Body of pancreas (tissue), 4 donors: ENCODE measurements around the gene BMP8B. TPM values are rescaled to one million over a fixed set of nuclear protein-coding genes. Genes with fewer than 3 reads are reported as not detected.
"Not testable (repeated sequence)": the region's sequence is repeated elsewhere in the genome, so short reads cannot be mapped to it uniquely, and the experiment has no call there.

ENCODE experiments used
- ATAC-seq: fragments of 150-250 bp; one replicate; pipeline ENCODE4 v1.9.1; 2016
- DNase-seq, 4 donors: peaks; one replicate each; pipeline ENCODE4 v3.0.0-alpha.2; 2019
- H3K27ac ChIP-seq, 4 donors: fragments of 200-600 bp; sonication (generic); 1 replicate in 3 of 4; 2 replicates in 1 of 4; pipeline versions ENCODE4 v1.5.1 to v1.6.1; 2016 to 2019; ENCODE audit warnings: mild to moderate bottlenecking in 1 of 4, mixed read lengths in 1 of 4, moderate library complexity in 1 of 4
- H3K27me3 ChIP-seq, 2 donors: fragments of 200-600 bp; sonication (generic); one replicate each; pipeline ENCODE4 v1.6.0; 2016; ENCODE audit warnings: mild to moderate bottlenecking in 1 of 2
- H3K36me3 ChIP-seq, 2 donors: fragments of 200-600 bp; sonication (generic); replicated peaks in 1 of 2; 2 replicates each; pipeline ENCODE4 v1.5.1; 2016; ENCODE audit warnings: low read depth in 2 of 2; ENCODE audit not compliant: insufficient read depth in 1 of 2
- H3K4me1 ChIP-seq: fragments of 200-600 bp; sonication (generic); one replicate; pipeline ENCODE4 v1.6.0; 2016
- H3K4me3 ChIP-seq, 2 donors: fragments of 200-600 bp; sonication (generic); 1 replicate in 1 of 2; 2 replicates in 1 of 2; pipeline ENCODE4 v1.5.1; 2016 to 2019
- H3K9me3 ChIP-seq, 3 donors: fragments of 200-600 bp; sonication (generic); 1 replicate in 2 of 3; 2 replicates in 1 of 3; pipeline ENCODE4 v1.5.1; 2016
- CTCF ChIP-seq, 7 experiments: fragments of 450-650 bp in 4 of 7; fragments of 200-600 bp in 3 of 7; sonication (generic) in 3 of 7; IDR thresholded peaks; one replicate each; pipeline ENCODE4 v1.5.1; 2016 to 2019; ENCODE audit warnings: antibody characterized with exemption in 7 of 7
- POLR2A ChIP-seq, 3 donors: fragments of 450-650 bp; IDR thresholded peaks; one replicate each; pipeline ENCODE4 v1.6.1; 2016; ENCODE audit warnings: antibody characterized with exemption in 3 of 3, mild to moderate bottlenecking in 2 of 3
- WGBS, 2 donors: methylation state at CpG; one replicate each; pipeline ENCODE4 v1.1.5; 2017; 5-methylcytosine and 5-hydroxymethylcytosine counted together
- intact Hi-C: fragments of 100-400 bp; cut with DNase I; formaldehyde crosslinking; loops from one replicate; pipeline ENCODE4 v1.15.1; 2023
- total RNA-seq, 2 donors: library from RNA; depleted of rRNA; stranded (reverse); fragments of >200 nt; gene quantifications; one replicate each; pipeline ENCODE4 v1.1.0, GENCODE V29; 2016

Gene BMP8B
- total RNA-seq, 2 donors from 2014 or later, result 2.3 to 5.4 TPM

GRCh38 chr1:39795651-39796050, 7.0 kb upstream of the BMP8B start:
- TF ChIP-seq CTCF (IDR thresholded peaks at IDR 0.05) (no peak), POLR2A (IDR thresholded peaks at IDR 0.05) (no peak)
- no peaks in the 10 kb centered on the region for H3K9me3 ChIP-seq
- H3K36me3 ChIP-seq, result no peaks in the 10 kb centered on the region
- no peak for ATAC-seq
- H3K27ac ChIP-seq, result no peak overlapping the region
- H3K4me1 ChIP-seq, result peaks cover 19% of the 10 kb centered on the region
- WGBS, 2 donors, result 8 to 30% methylated on average over 1 of the region's 1 CpG
- intact Hi-C loops, result no loop called here
- H3K4me3 ChIP-seq, result no peak overlapping the region
- DNase-seq, result peak in 1 of 4 donors; percentile 39
- no peaks in the 10 kb centered on the region for H3K27me3 ChIP-seq

- TF ChIP-seq POLR2A (IDR thresholded peaks at IDR 0.05), result no peak
- TF ChIP-seq CTCF (IDR thresholded peaks at IDR 0.05), result no peak
- DNase-seq (no peak), ATAC-seq (no peak)
- Histone ChIP-seq H3K4me3 (no peak overlapping the region), H3K36me3 (no peaks in the 10 kb centered on the region), H3K9me3 (no peaks in the 10 kb centered on the region), H3K27me3 (no peaks in the 10 kb centered on the region), H3K27ac (no peak overlapping the region), H3K4me1 (peaks cover 25% of the 10 kb centered on the region)
- WGBS, 2 donors, result 91 to 98% methylated on average over 2 of the region's 2 CpGs
- intact Hi-C loops, result no loop called here
Measured at GRCh38 chr1:39791838-39792237, 3.2 kb upstream of the BMP8B start.

GRCh38 chr1:39789571-39790110, 976 bp upstream of the BMP8B start:
- ATAC-seq, result no peak
- Histone ChIP-seq H3K36me3 (no peaks in the 10 kb centered on the region), H3K4me1 (peaks cover 27% of the 10 kb centered on the region), H3K9me3 (no peaks in the 10 kb centered on the region), H3K27ac (peak overlapping the region; percentile 76 to 87 (median 78)), H3K4me3 (peak overlapping the region; percentile 6 to 50), H3K27me3 (no peaks in the 10 kb centered on the region)
- DNase-seq, result no peak
- intact Hi-C loops, result no loop called here
- TF ChIP-seq CTCF (IDR thresholded peaks at IDR 0.05) (no peak), POLR2A (IDR thresholded peaks at IDR 0.05) (no peak)
- 46 to 47% methylated on average over 12 to 15 of the region's 15 CpGs for WGBS, 2 donors

- peaks cover 27% of the 10 kb centered on the region for H3K4me1 ChIP-seq
- peak overlapping the region in 3 of 4 donors; percentile 77 to 87 (median 80) for H3K27ac ChIP-seq
- intact Hi-C loops, result no loop called here
- no peaks in the 10 kb centered on the region for H3K27me3 ChIP-seq
- peak; percentile 43 for ATAC-seq
- H3K9me3 ChIP-seq, result no peaks in the 10 kb centered on the region
- no peaks in the 10 kb centered on the region for H3K36me3 ChIP-seq
- TF ChIP-seq CTCF (IDR thresholded peaks at IDR 0.05), result no peak
- TF ChIP-seq POLR2A (IDR thresholded peaks at IDR 0.05), result no peak
- peak overlapping the region in 1 of 2 donors; percentile 6 for H3K4me3 ChIP-seq
- WGBS, 2 donors, result 0% methylated on average over 7 of the region's 51 CpGs; no CpG with 5 or more reads in 1 of the 2 donors
- DNase-seq, result no peak
Measured at GRCh38 chr1:39788426-39788757, 273 bp downstream of the BMP8B start.

- H3K27ac ChIP-seq, result not testable (repeated sequence)
- ATAC-seq, result peak; percentile 21
Measured at GRCh38 chr1:39787964-39788363, 701 bp downstream of the BMP8B start.

More at GRCh38 chr1:39787964-39788363, 701 bp downstream of the BMP8B start:
- DNase-seq, result peak in 1 of 4 donors; percentile 30
- 3 to 30% methylated on average over 4 to 30 of the region's 55 CpGs for WGBS, 2 donors
- H3K4me3 ChIP-seq, intact Hi-C loops, H3K9me3 ChIP-seq, H3K27me3 ChIP-seq, H3K36me3 ChIP-seq: not testable (repeated sequence)
- H3K4me1 ChIP-seq, result peaks cover 27% of the 10 kb centered on the region
